HS-27A (cell line): Measurements from ENCODE around the gene ZNF525.
"Not testable (repeated sequence)": the region's sequence is repeated elsewhere in the genome, so short reads cannot be mapped to it uniquely, and the experiment has no call there.

Experiments
- DNase-seq: peaks from one replicate; pipeline ENCODE4 v3.0.0-alpha.2; 2012; ENCODE audit warnings: low read depth, missing footprints

Gene ZNF525

GRCh38 chr19:53395840-53396524 lies 30.5 kb downstream of the ZNF525 start:
- not testable (repeated sequence) for DNase-seq

GRCh38 chr19:53396525-53396868 lies 31.0 kb downstream of the ZNF525 start:
- DNase-seq, result no peak

GRCh38 chr19:53397918-53398317 lies 32.4 kb downstream of the ZNF525 start:
- not testable (repeated sequence) for DNase-seq

- no peak for DNase-seq
Measured at GRCh38 chr19:53409505-53410204, 44.1 kb downstream of the ZNF525 start.

- DNase-seq, result not testable (repeated sequence)
Measured at GRCh38 chr19:53420520-53421315, 55.2 kb downstream of the ZNF525 start.

- DNase-seq, result no peak
Measured at GRCh38 chr19:53422551-53422950, 57.0 kb downstream of the ZNF525 start.

- not testable (repeated sequence) for DNase-seq
Measured at GRCh38 chr19:53423074-53423473, 57.6 kb downstream of the ZNF525 start.

GRCh38 chr19:53423680-53424079 lies 58.2 kb downstream of the ZNF525 start:
- not testable (repeated sequence) for DNase-seq

GRCh38 chr19:53424968-53425597 lies 59.6 kb downstream of the ZNF525 start:
- DNase-seq, result peak; percentile 39

- DNase-seq, result peak; percentile 67
Measured at GRCh38 chr19:53431399-53432087, 66.0 kb downstream of the ZNF525 start, which contains the start of gene ZNF761. Gene ZNF761 (plus strand): TSS chr19:53431984. CDS start chr19:53447269, 15,285 bp downstream.

- no peak for DNase-seq
Measured at GRCh38 chr19:53432088-53432661, 66.7 kb downstream of the ZNF525 start.
